ENCODE data around the gene MCHR1. TPM values are rescaled to one million over a fixed set of nuclear protein-coding genes. Genes with fewer than 3 reads are reported as not detected.

Gene MCHR1
- total and polyA plus RNA-seq, 2 of the 4 experiments (the other 2 are of a cell fraction) = 1.4 to 3.2 TPM

GRCh38 chr22:40641269-40641668 lies 38.0 kb upstream of the MCHR1 start:
- Histone ChIP-seq H4K20me1 (ENCODE audit: insufficient read depth, low read length) (no peaks in the 10 kb centered on the region), H3K27me3 (ENCODE audit: control insufficient read depth, insufficient read depth, low read length) (no peaks in the 10 kb centered on the region), H3K79me1 (ENCODE audit: low read depth in 1 of 2, low read length in 2 of 2) (peaks cover 3 to 19% of the 10 kb centered on the region in 2 experiments), H2BK20ac (ENCODE audit: low read depth, low read length) (no peak overlapping the region), H3K18ac (ENCODE audit: low read depth, low read length) (no peak overlapping the region), H3K9me1 (ENCODE audit: insufficient read depth, low read length) (peaks cover 12% of the 10 kb centered on the region; the same call in 1 of the 2 replicates), H3K27ac (ENCODE audit: insufficient read depth, low read length) (no peak overlapping the region), H4K8ac (ENCODE audit: low read depth in 2 of 2, low read length in 2 of 2) (no peak overlapping the region), H2BK5ac (ENCODE audit: low read depth, low read length, poor library complexity, severe bottlenecking) (no peak overlapping the region), H4K5ac (ENCODE audit: low read depth, low read length) (no peak overlapping the region), H3K4ac (ENCODE audit: low read depth, low read length) (no peak overlapping the region), H3K4me3 (ENCODE audit: insufficient read depth, low read depth, low read length) (no peak overlapping the region), H3K14ac (replicated peaks; ENCODE audit: low read depth, low read length) (no peak overlapping the region), H3K4me2 (ENCODE audit: low read depth, low read length) (no peak overlapping the region), H3K36me3 (ENCODE audit: control insufficient read depth, insufficient read depth, low read length) (no peaks in the 10 kb centered on the region), H3K56ac (ENCODE audit: extremely low read depth, insufficient read depth, low read length) (no peak overlapping the region), H2BK120ac (ENCODE audit: low read depth, low read length) (no peak overlapping the region; the same call in 1 of the 2 replicates), H3K9me3 (ENCODE audit: control insufficient read depth, insufficient read depth, low read length) (no peaks in the 10 kb centered on the region), H2BK15ac (ENCODE audit: low read depth, low read length) (no peak overlapping the region), H4K91ac (ENCODE audit: insufficient read depth, low read depth, low read length) (no peak overlapping the region), H3K4me1 (ENCODE audit: control insufficient read depth, insufficient read depth, low read length) (peaks cover 3% of the 10 kb centered on the region), H3K9ac (ENCODE audit: low read depth, low read length) (no peak overlapping the region), H3K23ac (ENCODE audit: low read depth, low read length) (no peak overlapping the region), H2AFZ (replicated peaks; ENCODE audit: low read length, poor library complexity) (no peak overlapping the region), H2AK5ac (ENCODE audit: low read depth, low read length) (no peak overlapping the region), H2AK9ac (replicated peaks; ENCODE audit: low read depth, low read length, poor library complexity) (no peak overlapping the region)
- no peak for DNase-seq
- CTCF ChIA-PET = interaction anchor here (0.8 to 1.2 kb wide), 2 partner anchors 116 to 204 kb away, joined by 3 read pairs; no protein-coding TSS in a partner anchor
- WGBS, 2 experiments (ENCODE audit: extremely low coverage in 2 of 2, insufficient read length in 1 of 2) = 97% methylated on average over 3 of the region's 6 CpGs; no CpG with 5 or more reads in 1 of the 2 experiments
- intact Hi-C loops (cut with micrococcal nuclease) = no loop called here
- dilution Hi-C loops (cut with HindIII; ENCODE audit: low sequenced_read_pairs, unreplicated experiment) = no loop called here
- POLR2A ChIA-PET (ENCODE audit: unreplicated experiment) = no interaction called here
- TF ChIP-seq, protein P1, sequence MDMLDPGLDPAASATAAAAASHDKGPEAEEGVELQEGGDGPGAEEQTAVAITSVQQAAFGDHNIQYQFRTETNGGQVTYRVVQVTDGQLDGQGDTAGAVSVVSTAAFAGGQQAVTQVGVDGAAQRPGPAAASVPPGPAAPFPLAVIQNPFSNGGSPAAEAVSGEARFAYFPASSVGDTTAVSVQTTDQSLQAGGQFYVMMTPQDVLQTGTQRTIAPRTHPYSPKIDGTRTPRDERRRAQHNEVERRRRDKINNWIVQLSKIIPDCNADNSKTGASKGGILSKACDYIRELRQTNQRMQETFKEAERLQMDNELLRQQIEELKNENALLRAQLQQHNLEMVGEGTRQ (IDR thresholded peaks at IDR 0.05; ENCODE audit: low read depth, low read length) = peak; percentile 67; the same call in 1 of the 2 replicates
- TF ChIP-seq MAZ (IDR thresholded peaks at IDR 0.05; ENCODE audit: borderline replicate concordance, low read depth, low read length) = no peak
- no TSS peak for BruUV-seq (replicated peaks)
- in situ Hi-C loops (cut with MboI; ENCODE audit: low sequenced_read_pairs) = loop anchor here (5.0 kb wide), 2 partner anchors 114 to 209 kb away; no protein-coding TSS in a partner anchor
- no peak for ATAC-seq (ENCODE audit: low read depth)
